Vagina (tissue), 2 donors: ENCODE measurements around the gene PPP3CA. TPM values are rescaled to one million over a fixed set of nuclear protein-coding genes. Genes with fewer than 3 reads are reported as not detected.

Source experiments
- DNase-seq, 2 donors: peaks; one replicate each; pipeline ENCODE4 v3.0.0-alpha.2; 2017; ENCODE audit errors: extremely low spot score in 2 of 2
- H3K27ac ChIP-seq: fragments of 200-600 bp; sonication (generic); one replicate; pipeline ENCODE4 v1.5.1; 2019
- H3K27me3 ChIP-seq: fragments of 200-600 bp; sonication (generic); one replicate; pipeline ENCODE4 v1.5.1; 2019
- H3K36me3 ChIP-seq, 2 donors: fragments of 200-600 bp; sonication (generic); one replicate each; pipeline ENCODE4 v1.5.1; 2017 to 2019
- H3K4me1 ChIP-seq: fragments of 200-600 bp; sonication (generic); one replicate; pipeline ENCODE4 v1.5.1; 2019
- H3K4me3 ChIP-seq, 2 donors: fragments of 200-600 bp; sonication (generic); 1 replicate in 1 of 2; 2 replicates in 1 of 2; pipeline ENCODE4 v1.5.1; 2016 to 2019
- H3K9me3 ChIP-seq: fragments of 200-600 bp; sonication (generic); one replicate; pipeline ENCODE4 v1.5.1; 2019
- POLR2A ChIP-seq, 2 donors: fragments of 450-650 bp; IDR thresholded peaks; one replicate each; pipeline ENCODE4 v1.6.1; 2017; ENCODE audit warnings: antibody characterized with exemption in 2 of 2, mild to moderate bottlenecking in 2 of 2, moderate library complexity in 2 of 2
- POLR2AphosphoS5 ChIP-seq, 2 donors: sonication (generic); formaldehyde crosslinking; IDR thresholded peaks; one replicate each; pipeline ENCODE4 v1.9.0; 2017; ENCODE audit warnings: antibody characterized with exemption in 2 of 2, mild to moderate bottlenecking in 2 of 2, low read depth in 1 of 2; ENCODE audit not compliant: insufficient read depth in 1 of 2
- intact Hi-C: fragments of 100-400 bp; cut with DNase I; formaldehyde crosslinking; loops from one replicate; pipeline ENCODE4 v1.15.1; 2023
- total RNA-seq: library from RNA; depleted of rRNA; stranded (reverse); fragments of >200 nt; gene quantifications from one replicate; pipeline ENCODE4 v1.2.3, GENCODE V29; 2016
- TF ChIP-seq, protein P1 (sequence below), 3 experiments: fragments of 450-650 bp in 2 of 3; fragments of 200-600 bp in 1 of 3; sonication (generic) in 1 of 3; IDR thresholded peaks; one replicate each; pipeline ENCODE4 v1.5.1; 2017 to 2019; ENCODE audit warnings: antibody characterized with exemption in 3 of 3, mild to moderate bottlenecking in 2 of 3, moderate library complexity in 2 of 3

The PPP3CA gene
- total RNA-seq, 1 donor from 2014 or later, result 45.9 TPM

- Histone ChIP-seq H3K4me1 (peaks cover 29% of the 10 kb centered on the region), H3K27ac (no peak overlapping the region), H3K4me3 (no peak overlapping the region), H3K9me3 (no peaks in the 10 kb centered on the region), H3K36me3 (no peaks in the 10 kb centered on the region), H3K27me3 (no peaks in the 10 kb centered on the region)
- intact Hi-C loops, result no loop called here
- TF ChIP-seq POLR2A (IDR thresholded peaks at IDR 0.05) (no peak), POLR2AphosphoS5 (IDR thresholded peaks at IDR 0.05; ENCODE audit: insufficient read depth in 1 of 2, low read depth in 1 of 2) (no peak)
- TF ChIP-seq, protein P1, sequence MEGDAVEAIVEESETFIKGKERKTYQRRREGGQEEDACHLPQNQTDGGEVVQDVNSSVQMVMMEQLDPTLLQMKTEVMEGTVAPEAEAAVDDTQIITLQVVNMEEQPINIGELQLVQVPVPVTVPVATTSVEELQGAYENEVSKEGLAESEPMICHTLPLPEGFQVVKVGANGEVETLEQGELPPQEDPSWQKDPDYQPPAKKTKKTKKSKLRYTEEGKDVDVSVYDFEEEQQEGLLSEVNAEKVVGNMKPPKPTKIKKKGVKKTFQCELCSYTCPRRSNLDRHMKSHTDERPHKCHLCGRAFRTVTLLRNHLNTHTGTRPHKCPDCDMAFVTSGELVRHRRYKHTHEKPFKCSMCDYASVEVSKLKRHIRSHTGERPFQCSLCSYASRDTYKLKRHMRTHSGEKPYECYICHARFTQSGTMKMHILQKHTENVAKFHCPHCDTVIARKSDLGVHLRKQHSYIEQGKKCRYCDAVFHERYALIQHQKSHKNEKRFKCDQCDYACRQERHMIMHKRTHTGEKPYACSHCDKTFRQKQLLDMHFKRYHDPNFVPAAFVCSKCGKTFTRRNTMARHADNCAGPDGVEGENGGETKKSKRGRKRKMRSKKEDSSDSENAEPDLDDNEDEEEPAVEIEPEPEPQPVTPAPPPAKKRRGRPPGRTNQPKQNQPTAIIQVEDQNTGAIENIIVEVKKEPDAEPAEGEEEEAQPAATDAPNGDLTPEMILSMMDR (IDR thresholded peaks at IDR 0.05), result no peak
- no peak for DNase-seq
Measured at GRCh38 chr4:101125045-101125942, 222.0 kb downstream of the PPP3CA start.

- TF ChIP-seq POLR2AphosphoS5 (IDR thresholded peaks at IDR 0.05; ENCODE audit: insufficient read depth in 1 of 2, low read depth in 1 of 2), result no peak
- TF ChIP-seq, protein P1 (IDR thresholded peaks at IDR 0.05), result no peak
- no peak for TF ChIP-seq POLR2A (IDR thresholded peaks at IDR 0.05)
- H3K4me1 ChIP-seq, result peaks cover 29% of the 10 kb centered on the region
- no peak for DNase-seq
- H3K27me3 ChIP-seq, result no peaks in the 10 kb centered on the region
- no peak overlapping the region for H3K4me3 ChIP-seq
- no peaks in the 10 kb centered on the region for H3K9me3 ChIP-seq
- intact Hi-C loops, result no loop called here
- H3K27ac ChIP-seq, result no peak overlapping the region
- no peaks in the 10 kb centered on the region for H3K36me3 ChIP-seq
Measured at GRCh38 chr4:101123231-101123630, 224.1 kb downstream of the PPP3CA start.

GRCh38 chr4:101122019-101122418 lies 225.3 kb downstream of the PPP3CA start:
- intact Hi-C loops, result no loop called here
- peaks cover 22% of the 10 kb centered on the region for H3K4me1 ChIP-seq
- DNase-seq, result no peak
- no peak overlapping the region for H3K27ac ChIP-seq
- H3K4me3 ChIP-seq, result no peak overlapping the region
- TF ChIP-seq, protein P1 (IDR thresholded peaks at IDR 0.05), result no peak
- no peak for TF ChIP-seq POLR2AphosphoS5 (IDR thresholded peaks at IDR 0.05; ENCODE audit: insufficient read depth in 1 of 2, low read depth in 1 of 2)
- TF ChIP-seq POLR2A (IDR thresholded peaks at IDR 0.05), result no peak
- no peaks in the 10 kb centered on the region for H3K27me3 ChIP-seq
- no peaks in the 10 kb centered on the region for H3K9me3 ChIP-seq
- no peaks in the 10 kb centered on the region for H3K36me3 ChIP-seq

DNA sequence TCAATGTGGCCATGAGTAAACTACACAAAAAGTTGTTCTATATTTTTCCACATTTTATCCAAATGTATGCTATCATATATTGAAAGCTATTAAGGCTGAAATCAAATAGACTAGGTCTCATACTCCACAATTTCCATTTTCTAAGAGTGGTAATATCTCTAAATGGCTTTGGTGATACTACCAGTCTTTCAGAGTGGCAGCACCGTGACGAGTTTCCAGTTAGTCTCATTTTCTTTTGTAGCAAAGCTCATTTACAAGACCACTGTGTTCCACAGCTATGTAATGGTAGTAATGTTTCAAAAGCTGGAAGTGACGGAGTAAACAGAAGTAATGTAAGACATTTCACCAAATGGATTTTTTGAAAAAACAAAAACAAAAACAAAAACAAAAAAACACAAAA lies 228.2 kb downstream of the PPP3CA start:
- TF ChIP-seq, protein P1 (IDR thresholded peaks at IDR 0.05), result no peak
- TF ChIP-seq POLR2AphosphoS5 (IDR thresholded peaks at IDR 0.05; ENCODE audit: insufficient read depth in 1 of 2, low read depth in 1 of 2) (no peak), POLR2A (IDR thresholded peaks at IDR 0.05) (no peak)
- Histone ChIP-seq H3K9me3 (no peaks in the 10 kb centered on the region), H3K36me3 (no peaks in the 10 kb centered on the region), H3K27ac (no peak overlapping the region), H3K4me1 (peaks cover 24% of the 10 kb centered on the region), H3K27me3 (no peaks in the 10 kb centered on the region), H3K4me3 (no peak overlapping the region)
- intact Hi-C loops, result no loop called here
- DNase-seq, result no peak

GRCh38 chr4:101118617-101119016 lies 228.7 kb downstream of the PPP3CA start:
- Histone ChIP-seq H3K27ac (no peak overlapping the region), H3K27me3 (no peaks in the 10 kb centered on the region), H3K9me3 (no peaks in the 10 kb centered on the region), H3K4me1 (peaks cover 24% of the 10 kb centered on the region), H3K36me3 (no peaks in the 10 kb centered on the region), H3K4me3 (no peak overlapping the region)
- TF ChIP-seq, protein P1 (IDR thresholded peaks at IDR 0.05), result no peak
- TF ChIP-seq POLR2AphosphoS5 (IDR thresholded peaks at IDR 0.05; ENCODE audit: insufficient read depth in 1 of 2, low read depth in 1 of 2) (no peak), POLR2A (IDR thresholded peaks at IDR 0.05) (no peak)
- intact Hi-C loops, result no loop called here
- no peak for DNase-seq
